Caco-2 (cell line): ENCODE results near the gene DBR1. TPM values are rescaled to one million over a fixed set of nuclear protein-coding genes. Genes with fewer than 3 reads are reported as not detected.

Experiments used
- BruUV-seq: library from RNA; stranded (reverse); fragments of 400-500 nt; replicated peaks from 2 replicates; lab custom pipeline; 2021; lab: Mats Ljungman, UMichigan
- CTCF ChIA-PET: fragments of 300-600 bp; sonication (Branson Sonifier 250); formaldehyde crosslinking; loops from one replicate; lab custom pipeline; 2022; ENCODE audit warnings: antibody characterized with exemption; lab: Charles Lee
- POLR2A ChIA-PET: fragments of 300-600 bp; sonication (Branson Sonifier 250); formaldehyde crosslinking; loops from one replicate; lab custom pipeline; 2022; ENCODE audit warnings: antibody characterized with exemption; lab: Charles Lee
- DNase-seq, 2 experiments: peaks; one replicate each; pipeline versions ENCODE4 v3.0.0 to v3.0.0-alpha.2; 2020 to 2022
- H3K27me3 ChIP-seq: replicated peaks from 2 replicates; pipeline ENCODE4 v1.6.0; 2011; ENCODE audit warnings: low read length; ENCODE audit not compliant: control insufficient read depth, insufficient read depth
- H3K36me3 ChIP-seq: 2 replicates; pipeline ENCODE4 v1.5.1; 2011; ENCODE audit warnings: low read length; ENCODE audit not compliant: control insufficient read depth, insufficient read depth
- H3K4me1 ChIP-seq: fragments of 250-450 bp; sonication (Bioruptor Pico); 2 replicates; pipeline ENCODE4 v1.5.1; 2020; ENCODE audit warnings: mild to moderate bottlenecking
- H3K4me3 ChIP-seq: 2 replicates; pipeline ENCODE4 v1.5.1; 2011; ENCODE audit warnings: low read depth, mild to moderate bottlenecking, control low read depth, low read length
- H3K9me3 ChIP-seq: fragments of 250-450 bp; sonication (Bioruptor Pico); 2 replicates; pipeline ENCODE4 v1.5.1; 2020; ENCODE audit warnings: mild to moderate bottlenecking, moderate library complexity
- H3K27ac Mint-ChIP-seq: one replicate; pipeline ENCODE4 v1.8.0; 2022; ENCODE audit warnings: mixed read lengths; ENCODE audit not compliant: unreplicated experiment
- H3K27me3 Mint-ChIP-seq: one replicate; pipeline ENCODE4 v1.8.0; 2022; ENCODE audit warnings: mixed read lengths; ENCODE audit not compliant: insufficient read depth, unreplicated experiment
- H3K36me3 Mint-ChIP-seq: one replicate; pipeline ENCODE4 v1.8.0; 2022; ENCODE audit warnings: mild to moderate bottlenecking, mixed read lengths; ENCODE audit not compliant: insufficient read depth, unreplicated experiment
- H3K4me1 Mint-ChIP-seq: one replicate; pipeline ENCODE4 v1.8.0; 2022; ENCODE audit warnings: low read depth, mixed read lengths; ENCODE audit not compliant: unreplicated experiment
- H3K4me3 Mint-ChIP-seq: one replicate; pipeline ENCODE4 v1.8.0; 2022; ENCODE audit warnings: mild to moderate bottlenecking, moderate library complexity, mixed read lengths; ENCODE audit not compliant: unreplicated experiment
- H3K9me3 Mint-ChIP-seq: one replicate; pipeline ENCODE4 v1.8.0; 2022; ENCODE audit warnings: mixed read lengths; ENCODE audit not compliant: unreplicated experiment
- intact Hi-C: fragments of 100-400 bp; cut with micrococcal nuclease; formaldehyde crosslinking; loops from one replicate; pipeline ENCODE4 v1.10.0; 2022; ENCODE audit not compliant: unreplicated experiment
- total RNA-seq: library from RNA; stranded (reverse); gene quantifications from 2 replicates; pipeline ENCODE4 v1.2.3, GENCODE V29; 2022
- TF ChIP-seq, protein P1 (sequence below), 2 experiments: fragments of 200-600 bp in 1 of 2; IDR thresholded peaks; 1 replicate in 1 of 2; 2 replicates in 1 of 2; pipeline versions ENCODE4 v1.5.1 to v1.8.0; 2011 to 2022; ENCODE audit warnings: antibody characterized with exemption in 1 of 2, control low read depth in 1 of 2, inconsistent platforms in 1 of 2, low read depth in 1 of 2, low read length in 1 of 2, mild to moderate bottlenecking in 1 of 2, moderate library complexity in 1 of 2; ENCODE audit not compliant: insufficient read depth in 1 of 2, severe bottlenecking in 1 of 2, unreplicated experiment in 1 of 2

DBR1 gene
- total RNA-seq, 1 experiment from 2014 or later = 16.9 TPM

GRCh38 chr3:138186803-138187295, 12.1 kb upstream of the DBR1 start:
- POLR2A ChIA-PET = interaction anchor here (0.9 to 2.8 kb wide), 2 partner anchors 12 to 248 kb away, joined by 5 to 12 read pairs; partner anchors contain the start of genes DBR1 and ESYT3
- CTCF ChIA-PET = no interaction called here
- peaks cover 15% of the 10 kb centered on the region for H3K4me1 Mint-ChIP-seq
- Histone ChIP-seq H3K9me3 (no peaks in the 10 kb centered on the region), H3K4me3 (peak overlapping the region; percentile 65), H3K36me3 (no peaks in the 10 kb centered on the region), H3K27me3 (no peaks in the 10 kb centered on the region), H3K4me1 (peaks cover 15% of the 10 kb centered on the region; the same call in 1 of the 2 replicates)
- intact Hi-C loops = loop anchor here (5.0 to 10.0 kb wide), 2 partner anchors 55 to 408 kb away; partner anchors contain the start of gene CEP70
- DNase-seq = peak; percentile 85 to 87
- peaks cover 10% of the 10 kb centered on the region for H3K36me3 Mint-ChIP-seq
- H3K27ac Mint-ChIP-seq = peak overlapping the region; percentile 98
- peak overlapping the region; percentile 95 for H3K4me3 Mint-ChIP-seq
- no peaks in the 10 kb centered on the region for H3K9me3 Mint-ChIP-seq
- no TSS peak for BruUV-seq
- TF ChIP-seq, protein P1, sequence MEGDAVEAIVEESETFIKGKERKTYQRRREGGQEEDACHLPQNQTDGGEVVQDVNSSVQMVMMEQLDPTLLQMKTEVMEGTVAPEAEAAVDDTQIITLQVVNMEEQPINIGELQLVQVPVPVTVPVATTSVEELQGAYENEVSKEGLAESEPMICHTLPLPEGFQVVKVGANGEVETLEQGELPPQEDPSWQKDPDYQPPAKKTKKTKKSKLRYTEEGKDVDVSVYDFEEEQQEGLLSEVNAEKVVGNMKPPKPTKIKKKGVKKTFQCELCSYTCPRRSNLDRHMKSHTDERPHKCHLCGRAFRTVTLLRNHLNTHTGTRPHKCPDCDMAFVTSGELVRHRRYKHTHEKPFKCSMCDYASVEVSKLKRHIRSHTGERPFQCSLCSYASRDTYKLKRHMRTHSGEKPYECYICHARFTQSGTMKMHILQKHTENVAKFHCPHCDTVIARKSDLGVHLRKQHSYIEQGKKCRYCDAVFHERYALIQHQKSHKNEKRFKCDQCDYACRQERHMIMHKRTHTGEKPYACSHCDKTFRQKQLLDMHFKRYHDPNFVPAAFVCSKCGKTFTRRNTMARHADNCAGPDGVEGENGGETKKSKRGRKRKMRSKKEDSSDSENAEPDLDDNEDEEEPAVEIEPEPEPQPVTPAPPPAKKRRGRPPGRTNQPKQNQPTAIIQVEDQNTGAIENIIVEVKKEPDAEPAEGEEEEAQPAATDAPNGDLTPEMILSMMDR (IDR thresholded peaks at IDR 0.05; ENCODE audit: insufficient read depth in 1 of 2, low read depth in 1 of 2, low read length in 1 of 2, severe bottlenecking in 1 of 2, unreplicated experiment in 1 of 2) = no peak
- peaks cover 4% of the 10 kb centered on the region for H3K27me3 Mint-ChIP-seq

GRCh38 chr3:138186221-138186620, 11.5 kb upstream of the DBR1 start:
- peak overlapping the region; percentile 95 for H3K4me3 Mint-ChIP-seq
- intact Hi-C loops = loop anchor here (5.0 to 10.0 kb wide), 2 partner anchors 56 to 409 kb away; partner anchors contain the start of gene CEP70
- peaks cover 4% of the 10 kb centered on the region for H3K27me3 Mint-ChIP-seq
- H3K27ac Mint-ChIP-seq = no peak overlapping the region
- TF ChIP-seq, protein P1 (IDR thresholded peaks at IDR 0.05; ENCODE audit: insufficient read depth in 1 of 2, low read depth in 1 of 2, low read length in 1 of 2, severe bottlenecking in 1 of 2, unreplicated experiment in 1 of 2) = no peak
- Histone ChIP-seq H3K4me3 (peak overlapping the region; percentile 65), H3K36me3 (no peaks in the 10 kb centered on the region), H3K9me3 (no peaks in the 10 kb centered on the region), H3K4me1 (peaks cover 16% of the 10 kb centered on the region; the same call in 1 of the 2 replicates), H3K27me3 (no peaks in the 10 kb centered on the region)
- H3K4me1 Mint-ChIP-seq = peaks cover 19% of the 10 kb centered on the region
- no peaks in the 10 kb centered on the region for H3K9me3 Mint-ChIP-seq
- ChIA-PET CTCF (no interaction called here), POLR2A (interaction anchor here (0.7 to 2.8 kb wide), 2 partner anchors 12 to 408 kb away, joined by 3 to 12 read pairs; partner anchors contain the start of gene DBR1)
- no peak for DNase-seq
- BruUV-seq = no TSS peak
- H3K36me3 Mint-ChIP-seq = peaks cover 10% of the 10 kb centered on the region

DNA sequence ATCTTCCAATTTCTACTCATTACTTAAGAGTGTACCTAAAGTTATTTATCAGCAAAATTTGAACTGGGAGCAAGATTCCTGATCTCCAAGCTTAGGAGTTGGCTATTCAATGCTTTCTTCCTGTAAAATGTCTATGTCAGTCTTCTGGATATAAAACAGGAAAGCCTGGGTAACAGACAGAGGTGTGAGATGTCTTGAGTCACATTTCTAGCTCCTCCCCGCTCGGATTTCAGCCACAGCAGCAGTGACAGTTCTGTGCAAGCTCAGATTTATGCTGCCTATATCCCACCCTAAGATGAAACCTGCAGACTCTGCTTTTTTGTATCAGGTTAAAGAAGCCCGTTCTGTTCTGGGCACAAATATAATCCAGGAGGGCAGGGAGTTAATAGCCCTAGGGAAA, 10.3 kb upstream of the DBR1 start:
- H3K27me3 ChIP-seq = no peaks in the 10 kb centered on the region
- H3K4me3 ChIP-seq = no peak overlapping the region
- peaks cover 21% of the 10 kb centered on the region; the same call in 1 of the 2 replicates for H3K4me1 ChIP-seq
- no peak overlapping the region for H3K27ac Mint-ChIP-seq
- intact Hi-C loops = loop anchor here (5.0 to 10.0 kb wide), 3 partner anchors 57 to 410 kb away; partner anchors contain the start of gene CEP70
- CTCF ChIA-PET = no interaction called here
- peaks cover 29% of the 10 kb centered on the region for H3K4me1 Mint-ChIP-seq
- no peak for DNase-seq
- peaks cover 4% of the 10 kb centered on the region for H3K27me3 Mint-ChIP-seq
- no peak overlapping the region for H3K4me3 Mint-ChIP-seq
- H3K9me3 ChIP-seq = no peaks in the 10 kb centered on the region
- no TSS peak for BruUV-seq
- H3K36me3 ChIP-seq = no peaks in the 10 kb centered on the region
- TF ChIP-seq, protein P1 (IDR thresholded peaks at IDR 0.05; ENCODE audit: insufficient read depth in 1 of 2, low read depth in 1 of 2, low read length in 1 of 2, severe bottlenecking in 1 of 2, unreplicated experiment in 1 of 2) = no peak
- POLR2A ChIA-PET = no interaction called here
- no peaks in the 10 kb centered on the region for H3K9me3 Mint-ChIP-seq
- H3K36me3 Mint-ChIP-seq = peaks cover 4% of the 10 kb centered on the region
